Sigmoid colon (tissue), 4 donors: Measurements from ENCODE around the gene RAD51D.

Experiments used
- CTCF ChIP-seq, 4 experiments: fragments of 450-650 bp in 3 of 4; fragments of 200-600 bp in 1 of 4; IDR thresholded peaks; one replicate each; pipeline ENCODE4 v1.5.1; 2016 to 2019; ENCODE audit warnings: antibody characterized with exemption in 4 of 4, mild to moderate bottlenecking in 3 of 4, moderate library complexity in 2 of 4
- POLR2A ChIP-seq, 2 donors: fragments of 450-650 bp; IDR thresholded peaks; one replicate each; pipeline ENCODE4 v1.6.1; 2016; ENCODE audit warnings: antibody characterized with exemption in 2 of 2, mild to moderate bottlenecking in 2 of 2, moderate library complexity in 2 of 2
- POLR2AphosphoS5 ChIP-seq, 4 donors: sonication (generic); formaldehyde crosslinking; IDR thresholded peaks; one replicate each; pipeline ENCODE4 v1.6.1; 2017; ENCODE audit warnings: antibody characterized with exemption in 4 of 4

GRCh38 chr17:35051579-35052240, 68.0 kb downstream of the RAD51D start:
- TF ChIP-seq CTCF (IDR thresholded peaks at IDR 0.05) (no peak), POLR2AphosphoS5 (IDR thresholded peaks at IDR 0.05) (no peak), POLR2A (IDR thresholded peaks at IDR 0.05) (no peak)
